Motor neuron (in vitro differentiated cells): ENCODE measurements around the gene INTS13. TPM values are rescaled to one million over a fixed set of nuclear protein-coding genes. Genes with fewer than 3 reads are reported as not detected.
A peak's percentile ranks its signal among the peaks of the same experiment; 100 is the strongest.
"Not testable (repeated sequence)": the region's sequence is repeated elsewhere in the genome, so short reads cannot be mapped to it uniquely, and the experiment has no call there.

Experiments
- ATAC-seq, 8 experiments: fragments of 200-7000 bp; cut with Tn5 transposase; replicated peaks in 6 of 8; 2 replicates each; pipeline ENCODE4 v1.8.0; 2021; ENCODE audit warnings: mild to moderate bottlenecking in 8 of 8, moderate library complexity in 8 of 8
- H3K27ac ChIP-seq, 2 donors: fragments of 250-450 bp; sonication (Bioruptor Pico); 2 replicates each; pipeline ENCODE4 v1.9.0; 2021; ENCODE audit warnings: antibody characterized with exemption in 2 of 2, mild to moderate bottlenecking in 2 of 2, moderate library complexity in 1 of 2
- H3K4me1 ChIP-seq, 2 donors: fragments of 250-450 bp; sonication (Bioruptor Pico); replicated peaks in 1 of 2; 2 replicates each; pipeline ENCODE4 v1.6.1; 2021; ENCODE audit warnings: antibody characterized with exemption in 2 of 2, mild to moderate bottlenecking in 2 of 2, moderate library complexity in 1 of 2
- H3K4me3 ChIP-seq, 5 donors: fragments of 250-450 bp; sonication (Bioruptor Pico); 2 replicates each; pipeline ENCODE4 v1.9.0; 2021; ENCODE audit warnings: antibody characterized with exemption in 5 of 5, mild to moderate bottlenecking in 5 of 5, moderate library complexity in 4 of 5
- WGBS, 10 experiments: fragments of 450-650 bp; shearing (Covaris generic); methylation state at CpG; one replicate each; pipeline ENCODE4 v1.0.0; 2022; 5-methylcytosine and 5-hydroxymethylcytosine counted together
- in situ Hi-C, 9 experiments: fragments of 400-800 bp; cut with MboI; loops; one replicate each; pipeline ENCODE4 v1.15.0; 2021; ENCODE audit warnings: low sequenced_read_pairs in 9 of 9, low pct_unique_long_range_greater_than_20kb in 2 of 9; ENCODE audit not compliant: unreplicated experiment in 9 of 9
- total RNA-seq, 8 experiments: library from RNA; unstranded; fragments of 300-600 nt; gene quantifications; 2 replicates each; pipeline versions ENCODE4 v1.2.3 to v1.2.4, GENCODE V29; 2022

INTS13 gene
- total RNA-seq, 8 experiments from 2014 or later: 15.9 to 49.1 (median 21.4) TPM

DNA sequence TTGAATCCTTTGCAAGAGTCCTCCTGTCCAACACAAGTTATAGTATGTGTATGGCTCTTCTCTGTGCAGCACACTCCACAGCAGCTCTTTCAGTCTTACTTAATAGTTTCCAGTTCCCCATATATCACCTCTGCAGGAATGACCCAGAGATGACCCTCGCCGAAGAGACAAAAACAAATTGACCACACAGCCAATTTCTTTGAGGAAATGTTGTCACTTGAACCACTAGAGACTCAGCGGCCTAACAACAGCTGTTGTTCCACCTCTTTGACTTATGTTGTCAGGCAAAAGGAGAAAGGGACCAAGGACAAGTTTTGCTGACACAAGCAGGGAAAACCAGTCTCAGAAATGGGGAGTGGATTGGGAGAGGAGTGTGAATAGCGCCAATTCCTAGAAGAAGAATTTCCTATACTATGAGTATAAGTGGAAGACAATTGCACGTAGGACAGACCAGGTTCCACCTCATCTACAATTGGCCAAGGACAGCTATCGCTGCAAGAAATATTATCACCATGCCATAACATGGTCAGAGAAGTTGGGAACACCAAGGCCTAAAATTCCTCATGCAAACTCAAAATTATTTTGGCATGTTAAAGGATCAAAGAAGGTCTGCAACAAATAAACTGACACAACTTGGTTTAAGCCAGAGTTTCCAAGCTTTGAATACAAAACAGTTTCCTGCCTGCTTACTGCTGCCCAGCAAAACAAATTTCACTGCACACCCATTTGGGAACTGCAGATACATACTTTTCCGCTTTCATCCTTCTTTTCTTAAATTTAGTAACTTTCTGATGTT lies 63.1 kb downstream of the INTS13 start:
- no peak overlapping the region for H3K4me3 ChIP-seq
- in situ Hi-C loops: no loop called here
- 45 to 86% (median 69%) methylated on average over 1 to 6 of the region's 7 CpGs for WGBS, 10 experiments
- no peak overlapping the region for H3K27ac ChIP-seq
- peaks cover 8 to 13% of the 10 kb centered on the region in 2 donors for H3K4me1 ChIP-seq
- ATAC-seq: peak in 4 of 8 experiments; percentile 36 to 75 (median 43)

DNA sequence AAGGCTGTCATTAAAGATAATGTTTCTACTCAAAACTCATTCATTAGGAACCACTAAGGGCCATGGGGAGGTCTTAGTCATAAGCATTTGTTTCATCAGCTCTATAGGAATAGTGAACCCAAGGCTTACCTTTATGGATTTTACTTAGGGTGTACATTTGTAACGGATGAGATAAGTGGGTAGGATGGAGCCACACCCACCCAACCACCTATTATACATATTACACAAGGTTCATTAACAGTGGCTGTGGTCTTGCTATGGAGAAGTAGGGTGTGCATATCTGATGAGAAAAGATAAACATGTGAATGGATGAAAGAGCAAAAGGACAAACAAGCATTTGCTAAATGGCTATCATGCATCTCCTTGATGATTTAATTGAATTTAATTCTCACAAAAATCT lies 65.2 kb downstream of the INTS13 start:
- H3K27ac ChIP-seq: no peak overlapping the region
- peaks cover 8 to 13% of the 10 kb centered on the region in 2 donors for H3K4me1 ChIP-seq
- 40 to 100% (median 60%) methylated on average over 1 of the region's 1 CpG; no CpG with 5 or more reads in 5 of the 10 experiments for WGBS, 10 experiments
- no peak overlapping the region for H3K4me3 ChIP-seq
- in situ Hi-C loops: no loop called here
- peak in 1 of 8 experiments; percentile 17 for ATAC-seq

- 50 to 100% (median 100%) methylated on average over 1 to 2 of the region's 2 CpGs; no CpG with 5 or more reads in 3 of the 10 experiments for WGBS, 10 experiments
- peaks cover 8 to 13% of the 10 kb centered on the region in 2 donors for H3K4me1 ChIP-seq
- no peak for ATAC-seq
- H3K4me3 ChIP-seq: no peak overlapping the region
- H3K27ac ChIP-seq: no peak overlapping the region
- in situ Hi-C loops: no loop called here
Observed at GRCh38 chr12:26871985-26872384, 65.8 kb downstream of the INTS13 start.

DNA sequence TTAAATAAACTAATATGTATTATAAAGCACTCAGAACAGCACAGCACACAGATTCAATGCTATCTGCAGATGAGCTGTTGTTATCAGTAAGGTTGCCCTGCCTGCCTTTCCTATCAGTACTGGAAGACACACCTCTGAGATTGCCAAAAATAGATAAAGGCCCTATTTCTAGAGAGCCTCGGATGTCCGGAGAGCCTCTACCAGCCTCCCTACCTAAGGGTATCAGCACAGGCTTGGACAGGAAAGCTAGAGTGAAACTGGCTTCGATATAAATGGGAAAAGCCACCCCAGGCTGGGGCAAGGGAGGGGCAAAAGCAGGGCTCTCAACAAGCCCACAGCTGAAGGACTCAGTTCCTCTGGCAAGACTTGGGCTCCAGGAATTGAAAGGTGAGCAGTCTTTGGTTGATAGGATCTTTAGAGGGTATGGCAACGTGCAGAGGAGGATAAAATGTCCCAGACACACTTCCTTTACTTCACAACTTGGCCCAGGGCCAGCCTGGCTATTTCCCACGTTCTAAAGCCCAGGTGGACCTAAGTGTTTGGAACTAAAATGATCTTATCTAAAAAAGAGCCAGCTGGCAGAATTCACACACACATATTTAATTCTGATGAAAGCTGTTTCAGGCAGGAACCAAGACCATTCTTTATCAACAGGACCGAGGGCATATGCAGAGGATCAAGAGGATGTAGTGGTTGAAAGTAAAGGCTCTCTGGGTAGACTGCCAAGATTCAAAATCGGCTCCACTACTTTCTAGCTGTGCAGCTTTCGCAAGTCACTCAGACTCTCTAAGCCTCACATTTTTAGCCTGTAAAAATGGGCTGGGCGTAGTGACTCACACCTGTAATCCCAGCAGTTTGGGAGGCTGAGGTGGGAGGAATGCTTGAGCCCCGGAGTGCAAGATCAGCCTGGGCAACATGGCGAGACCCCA lies 67.0 kb downstream of the INTS13 start:
- in situ Hi-C loops: no loop called here
- H3K4me1 ChIP-seq: peaks cover 8 to 10% of the 10 kb centered on the region in 2 donors
- 0 to 92% (median 29%) methylated on average over 1 to 6 of the region's 11 CpGs; no CpG with 5 or more reads in 2 of the 10 experiments for WGBS, 10 experiments
- ATAC-seq: peak in 3 of 8 experiments; percentile 2 to 22 (median 10)
- H3K4me3 ChIP-seq: no peak overlapping the region
- H3K27ac ChIP-seq: no peak overlapping the region

DNA sequence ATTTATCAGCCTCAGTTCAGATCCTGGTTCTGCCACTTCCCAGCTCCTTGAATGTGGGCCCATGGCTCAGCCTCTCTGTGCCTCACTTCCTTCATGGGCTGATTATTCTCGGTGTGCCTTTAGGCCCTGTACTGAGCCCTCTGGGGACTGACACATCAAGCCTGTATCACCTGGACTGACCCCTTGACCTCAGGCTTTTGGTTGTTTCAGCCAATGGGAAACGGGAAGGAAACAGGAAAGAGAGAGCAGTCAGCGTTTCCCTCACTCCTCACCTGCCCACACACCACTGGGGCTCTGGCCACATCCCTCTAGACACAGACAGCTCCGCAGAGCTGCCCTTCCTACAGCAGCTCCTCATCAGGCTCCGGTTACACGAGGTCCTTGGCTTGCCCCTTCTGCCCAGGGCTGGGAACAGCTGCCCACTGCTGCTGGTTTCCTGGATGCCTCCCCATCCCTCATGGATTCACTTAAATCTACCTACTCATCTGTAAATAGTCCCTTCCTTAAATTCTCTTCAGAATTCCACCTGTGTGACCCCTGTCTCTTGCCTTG lies 67.8 kb downstream of the INTS13 start:
- ATAC-seq: no peak
- Histone ChIP-seq H3K4me1 (peaks cover 8 to 10% of the 10 kb centered on the region in 2 donors), H3K27ac (no peak overlapping the region), H3K4me3 (no peak overlapping the region)
- in situ Hi-C loops: no loop called here
- WGBS, 10 experiments: 78 to 88% (median 80%) methylated on average over 1 to 4 of the region's 6 CpGs; no CpG with 5 or more reads in 5 of the 10 experiments

- Histone ChIP-seq H3K4me1 (peaks cover 3% of the 10 kb centered on the region in 2 donors), H3K4me3 (no peak overlapping the region), H3K27ac (no peak overlapping the region)
- 80 to 100% (median 96%) methylated on average over 1 to 6 of the region's 6 CpGs; no CpG with 5 or more reads in 1 of the 10 experiments for WGBS, 10 experiments
- no peak for ATAC-seq
- in situ Hi-C loops: no loop called here
Observed at GRCh38 chr12:26869104-26869494, 68.7 kb downstream of the INTS13 start.

- Histone ChIP-seq H3K27ac (no peak overlapping the region), H3K4me3 (no peak overlapping the region), H3K4me1 (no peaks in the 10 kb centered on the region)
- peak in 3 of 8 experiments; percentile 95 to 98 (median 96) for ATAC-seq
- in situ Hi-C loops: no loop called here
- 0 to 86% (median 45%) methylated on average over 1 to 3 of the region's 3 CpGs; no CpG with 5 or more reads in 2 of the 10 experiments for WGBS, 10 experiments
Observed at GRCh38 chr12:26868447-26869103, 69.2 kb downstream of the INTS13 start.

DNA sequence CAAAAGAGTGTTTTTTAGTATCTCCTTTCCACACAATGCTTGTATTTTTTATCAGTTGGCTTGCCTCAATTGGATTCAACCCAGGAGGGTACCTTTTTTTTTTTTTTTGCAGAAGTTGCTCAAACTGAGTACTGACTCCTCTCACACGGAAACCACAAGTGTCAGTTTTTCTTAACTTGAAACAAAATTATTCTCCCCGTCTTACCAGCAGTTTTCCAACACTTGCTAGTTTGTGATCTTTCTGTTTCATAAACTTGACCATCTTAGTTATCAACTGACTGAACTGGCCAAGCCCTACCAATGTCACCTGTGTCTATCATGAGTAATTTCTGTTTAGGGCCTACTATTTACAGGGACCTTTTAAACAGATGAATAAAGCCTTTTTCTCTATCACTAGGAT lies 70.7 kb downstream of the INTS13 start:
- Histone ChIP-seq H3K4me3 (no peak overlapping the region), H3K4me1 (no peaks in the 10 kb centered on the region), H3K27ac (no peak overlapping the region)
- WGBS, 10 experiments: 55 to 100% (median 86%) methylated on average over 1 to 2 of the region's 2 CpGs
- in situ Hi-C loops: no loop called here
- ATAC-seq: no peak

DNA sequence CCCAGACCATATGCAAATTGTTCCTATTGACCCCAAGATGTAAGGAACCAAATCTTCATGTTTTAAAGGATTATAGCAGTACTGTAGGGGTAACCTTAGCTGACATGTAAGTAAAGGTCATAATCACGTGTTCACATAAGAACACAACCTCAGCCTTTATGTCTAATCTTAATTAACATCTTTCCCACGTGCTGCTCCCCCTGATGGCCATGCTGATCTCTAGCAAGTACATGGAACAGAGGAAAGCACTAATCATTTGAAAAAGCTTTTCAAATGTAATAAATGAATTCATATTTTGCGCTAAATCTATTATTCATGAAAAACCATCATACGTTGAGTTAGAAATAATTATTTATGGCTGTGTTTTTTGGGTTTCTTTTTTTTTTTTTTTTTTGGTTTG lies 74.3 kb downstream of the INTS13 start:
- no peaks in the 10 kb centered on the region for H3K4me1 ChIP-seq
- H3K27ac ChIP-seq: no peak overlapping the region
- no peak overlapping the region for H3K4me3 ChIP-seq
- ATAC-seq: no peak
- in situ Hi-C loops: no loop called here
- 25 to 94% (median 58%) methylated on average over 2 to 4 of the region's 4 CpGs for WGBS, 10 experiments

- WGBS, 10 experiments: 87 to 100% (median 100%) methylated on average over 1 to 3 of the region's 3 CpGs; no CpG with 5 or more reads in 4 of the 10 experiments
- ATAC-seq, H3K4me3 ChIP-seq, in situ Hi-C loops, H3K27ac ChIP-seq, H3K4me1 ChIP-seq: not testable (repeated sequence)
Observed at GRCh38 chr12:26862787-26863186, 75.0 kb downstream of the INTS13 start.

- Histone ChIP-seq H3K27ac (no peak overlapping the region), H3K4me1 (peaks cover 7% of the 10 kb centered on the region in 2 donors), H3K4me3 (no peak overlapping the region)
- in situ Hi-C loops: no loop called here
- no peak for ATAC-seq
- 92 to 100% (median 100%) methylated on average over 1 of the region's 1 CpG; no CpG with 5 or more reads in 4 of the 10 experiments for WGBS, 10 experiments
Observed at GRCh38 chr12:26861690-26862089, 76.1 kb downstream of the INTS13 start.

DNA sequence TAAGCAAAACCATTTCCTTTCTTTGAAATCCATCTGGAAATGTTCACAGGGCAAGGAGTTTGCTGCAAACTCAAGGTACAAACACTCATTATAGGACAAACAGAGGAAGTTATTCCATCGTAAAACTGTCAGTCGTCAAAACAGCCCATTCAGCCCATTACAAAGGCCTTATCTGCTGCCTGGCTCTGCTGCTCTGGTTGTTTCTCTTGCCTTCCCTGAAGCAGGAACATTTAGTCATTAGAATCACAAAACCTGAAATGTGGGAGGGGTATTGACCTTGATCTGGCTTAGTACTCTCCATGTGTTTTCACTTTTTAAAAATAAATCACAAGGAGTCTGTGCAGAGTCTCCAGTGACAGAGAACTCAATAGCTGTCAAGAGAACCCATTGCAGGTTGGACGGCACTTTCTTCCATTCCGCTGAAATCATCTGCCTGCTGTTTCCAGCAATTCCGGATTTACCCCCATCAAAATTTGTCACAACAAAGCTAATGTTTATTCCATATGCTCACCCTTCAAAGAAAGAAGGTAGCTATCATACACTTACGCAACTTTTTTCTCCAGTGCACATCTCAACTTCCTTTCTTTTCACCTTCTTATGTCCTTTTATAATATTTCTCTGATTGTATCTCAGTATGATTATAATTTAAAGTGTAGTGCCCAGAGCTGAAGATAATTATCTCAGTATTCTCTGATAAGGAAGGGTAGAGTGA lies 80.2 kb downstream of the INTS13 start:
- 0 to 83% (median 44%) methylated on average over 1 to 6 of the region's 6 CpGs; no CpG with 5 or more reads in 1 of the 10 experiments for WGBS, 10 experiments
- Histone ChIP-seq H3K27ac (no peak overlapping the region), H3K4me1 (peaks cover 7 to 9% of the 10 kb centered on the region in 2 donors), H3K4me3 (no peak overlapping the region)
- peak in 4 of 8 experiments; percentile 43 to 79 (median 73) for ATAC-seq
- in situ Hi-C loops: no loop called here
